Heart right ventricle (tissue), 16 donors: ENCODE data around the gene PIP4K2B. TPM values are rescaled to one million over a fixed set of nuclear protein-coding genes. Genes with fewer than 3 reads are reported as not detected.
A peak's percentile ranks its signal among the peaks of the same experiment; 100 is the strongest.

ENCODE experiments used
- ATAC-seq, 8 donors: fragments of 200-7000 bp; cut with Tn5 transposase; one replicate each; pipeline ENCODE4 v1.9.1; 2020; ENCODE audit warnings: mild to moderate bottlenecking in 8 of 8, moderate library complexity in 8 of 8, moderate number of reproducible peaks in 1 of 8
- DNase-seq, 2 donors: peaks; one replicate each; pipeline ENCODE4 v3.0.0-alpha.2; 2020
- H3K27ac ChIP-seq, 10 donors: fragments of 200-600 bp; sonication (generic) in 2 of 10; one replicate each; pipeline versions ENCODE4 v1.5.0 to v1.8.0; 2020 to 2022; ENCODE audit warnings: mild to moderate bottlenecking in 3 of 10
- H3K27me3 ChIP-seq, 7 donors: fragments of 200-600 bp; one replicate each; pipeline ENCODE4 v1.8.0; 2021 to 2022; ENCODE audit warnings: mild to moderate bottlenecking in 2 of 7
- H3K36me3 ChIP-seq, 9 donors: fragments of 200-600 bp; sonication (generic) in 1 of 9; one replicate each; pipeline versions ENCODE4 v1.5.0 to v1.8.0; 2020 to 2022; ENCODE audit warnings: mild to moderate bottlenecking in 2 of 9
- H3K4me1 ChIP-seq, 9 donors: fragments of 200-600 bp; sonication (generic) in 1 of 9; one replicate each; pipeline versions ENCODE4 v1.5.0 to v1.8.0; 2020 to 2022; ENCODE audit warnings: mild to moderate bottlenecking in 4 of 9
- H3K4me3 ChIP-seq, 10 donors: fragments of 200-600 bp; sonication (generic) in 2 of 10; one replicate each; pipeline versions ENCODE4 v1.5.0 to v1.8.0; 2020 to 2022; ENCODE audit warnings: mild to moderate bottlenecking in 7 of 10, moderate library complexity in 2 of 10
- H3K9me3 ChIP-seq, 11 donors: fragments of 200-600 bp in 10 of 11; sonication (generic) in 2 of 11; one replicate each; pipeline versions ENCODE4 v1.5.0 to v1.8.0; 2013 to 2022; ENCODE audit warnings: mild to moderate bottlenecking in 2 of 11, control low read depth in 1 of 11, moderate library complexity in 1 of 11
- WGBS, 2 donors: extraction: QIAGEN DNeasy Blood & Tissue Kit; methylation state at CpG; one replicate each; pipeline ENCODE4 v1.1.7; 2013; ENCODE audit warnings: inconsistent platforms in 1 of 2; 5-methylcytosine and 5-hydroxymethylcytosine counted together
- intact Hi-C, 10 donors: fragments of 100-400 bp; cut with DNase I; formaldehyde crosslinking; loops; one replicate each; pipeline versions ENCODE4 v1.11.1 to v1.14.2; 2022
- polyA plus RNA-seq, 2 donors: library from polyadenylated mRNA; stranded (reverse); fragments of 200-250 nt; gene quantifications; one replicate each; pipeline ENCODE4 v1.2.3, GENCODE V29; 2013
- total RNA-seq, 10 donors: library from RNA; stranded (reverse); fragmentation: NEBNext Ultra II Directional in 3 of 10; extraction: Animal tissue kit (Norgen Biotek cat#: 25700) in 3 of 10; gene quantifications; one replicate each; pipeline versions ENCODE4 v1.2.1 to v1.2.4, GENCODE V29; 2021 to 2023
- TF ChIP-seq, protein P1 (sequence below), 9 donors: fragments of 200-600 bp; sonication (generic) in 2 of 9; IDR thresholded peaks; one replicate each; pipeline versions ENCODE4 v1.5.0 to v1.8.0; 2021 to 2022; ENCODE audit warnings: antibody characterized with exemption in 9 of 9, mild to moderate bottlenecking in 5 of 9, moderate library complexity in 1 of 9
- donor health status: Arrhythmogenic right ventricular cardiomyopathy.
- donor health status: ischemic (EF 13 %, LVEDD 7.1; RV severe dilation, severe dysfunction).
- donor health status: healthy with polysubstance abuse.
- donor health status: DM: no; HTN: yes; CAD: no.
- donor health status: DM: no; HTN: no; CAD: no.
- donor health status: ischemic (EF 25% LVEDD 6.9; RV normal size, moderate dysfunction).
- donor health status: ischemic (EF 25% LVEDD 5.7; RV mildly dilated, moderate dysfunction).
- donor health status: healthy.
- donor health status: DM: yes; HTN: yes; CAD: no.
- donor health status: Ischemic cardiomyopathy.
- donor health status: ischemic (EF 35%, LVEDD 5.7; RV mildly dilated, moderate dysfunction).
- donor health status: nonischemic (EF 11% LVEDD 7.7; RV severe dilation, severe dysfunction).
- donor health status: DM: yes; HTN: yes; CAD: no.
- donor health status: PGD.
- donor health status: ischemic (EF 29% LVEDD 5.4; RV normal size, mild dysfunction).
- donor health status: nonischemic (EF 23%, LVEDD 6.1; RV moderate dilation, normal function).

The PIP4K2B gene
- total and polyA plus RNA-seq, 12 donors: 15.3 to 51.9 (median 46.4) TPM

DNA sequence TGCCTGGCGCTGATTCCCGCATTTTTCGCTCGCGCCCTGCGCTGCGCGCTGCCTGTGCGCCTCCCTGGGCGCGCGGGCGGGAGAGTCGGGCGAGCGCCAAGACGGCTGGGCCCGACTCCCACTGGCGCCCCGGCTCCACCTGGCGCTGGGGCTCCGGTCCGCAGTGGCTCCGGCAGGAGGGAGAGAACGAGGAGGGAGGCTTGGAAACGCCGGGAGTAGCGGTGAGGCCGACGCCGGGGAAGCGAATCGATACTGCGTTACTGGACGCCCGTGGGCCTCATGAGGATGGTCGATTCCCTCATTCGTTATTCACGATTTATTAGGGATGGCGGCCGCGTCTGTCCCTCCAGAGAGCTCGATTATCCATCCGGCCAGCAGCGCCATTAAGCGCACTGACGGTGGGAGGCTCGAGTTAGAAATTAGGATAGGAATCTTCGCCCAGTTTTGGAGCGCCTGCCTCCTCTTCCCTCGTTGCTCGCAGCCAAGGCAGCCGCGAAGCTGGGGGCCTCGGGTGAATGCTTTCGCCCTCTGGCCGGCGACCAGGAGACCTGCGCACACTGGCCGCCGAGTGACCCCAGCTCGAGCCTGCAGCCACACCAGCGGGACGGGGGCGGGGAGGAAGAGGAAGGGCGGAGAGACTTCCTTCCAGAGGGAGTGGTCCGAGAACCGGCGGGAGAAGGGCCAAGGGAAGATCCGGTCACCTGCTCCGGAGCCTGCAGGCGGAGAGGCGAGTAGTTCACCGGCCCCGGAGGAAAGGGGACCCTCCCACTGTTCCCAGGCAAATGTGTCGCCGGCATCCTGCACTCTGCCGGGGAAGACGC is 49.9 kb downstream of the PIP4K2B start:
- DNase-seq (peak; percentile 90 to 95), ATAC-seq (peak; percentile 48 to 74 (median 62))
- H3K27ac ChIP-seq: peak overlapping the region; percentile 89 to 99 (median 96)
- peaks cover 0 to 52% (median 0%) of the 10 kb centered on the region in 7 donors for H3K27me3 ChIP-seq
- 1% methylated on average over 78 to 79 of the region's 79 CpGs for WGBS, 2 donors
- no peaks in the 10 kb centered on the region for H3K9me3 ChIP-seq
- TF ChIP-seq, protein P1, sequence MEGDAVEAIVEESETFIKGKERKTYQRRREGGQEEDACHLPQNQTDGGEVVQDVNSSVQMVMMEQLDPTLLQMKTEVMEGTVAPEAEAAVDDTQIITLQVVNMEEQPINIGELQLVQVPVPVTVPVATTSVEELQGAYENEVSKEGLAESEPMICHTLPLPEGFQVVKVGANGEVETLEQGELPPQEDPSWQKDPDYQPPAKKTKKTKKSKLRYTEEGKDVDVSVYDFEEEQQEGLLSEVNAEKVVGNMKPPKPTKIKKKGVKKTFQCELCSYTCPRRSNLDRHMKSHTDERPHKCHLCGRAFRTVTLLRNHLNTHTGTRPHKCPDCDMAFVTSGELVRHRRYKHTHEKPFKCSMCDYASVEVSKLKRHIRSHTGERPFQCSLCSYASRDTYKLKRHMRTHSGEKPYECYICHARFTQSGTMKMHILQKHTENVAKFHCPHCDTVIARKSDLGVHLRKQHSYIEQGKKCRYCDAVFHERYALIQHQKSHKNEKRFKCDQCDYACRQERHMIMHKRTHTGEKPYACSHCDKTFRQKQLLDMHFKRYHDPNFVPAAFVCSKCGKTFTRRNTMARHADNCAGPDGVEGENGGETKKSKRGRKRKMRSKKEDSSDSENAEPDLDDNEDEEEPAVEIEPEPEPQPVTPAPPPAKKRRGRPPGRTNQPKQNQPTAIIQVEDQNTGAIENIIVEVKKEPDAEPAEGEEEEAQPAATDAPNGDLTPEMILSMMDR (IDR thresholded peaks at IDR 0.05): peak in 2 of 9 donors; percentile 30 to 31
- peaks cover 9 to 78% (median 66%) of the 10 kb centered on the region in 9 donors for H3K4me1 ChIP-seq
- intact Hi-C loops: loop anchor here in 4 of 10 donors (2.0 to 10.0 kb wide), 4 partner anchors 19 to 105 kb away; partner anchors contain the start of genes PIP4K2B (in 2 of the 4), CISD3 (in 1 of the 4) and RPL23 (in 1 of the 4)
- H3K4me3 ChIP-seq: peak overlapping the region; percentile 58 to 99 (median 84)
- H3K36me3 ChIP-seq: peaks cover 0 to 10% (median 0%) of the 10 kb centered on the region in 9 donors

DNA sequence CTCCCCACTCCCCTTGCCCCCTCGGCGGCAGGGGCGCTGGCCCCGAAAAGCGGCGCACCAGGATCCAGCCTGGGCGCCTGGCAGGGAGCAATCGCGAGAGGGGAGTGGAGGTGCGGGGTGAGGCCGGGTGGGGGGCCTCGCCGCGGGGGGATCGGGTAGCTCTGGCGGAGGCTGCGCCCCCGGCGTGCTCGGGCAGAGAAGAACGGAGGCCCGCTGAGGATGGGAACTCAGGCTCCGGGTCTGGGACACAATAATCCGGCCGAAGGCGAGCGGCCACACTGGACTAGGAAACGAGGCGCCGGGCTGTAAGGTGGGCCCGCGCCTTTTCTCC is 50.5 kb downstream of the PIP4K2B start:
- Histone ChIP-seq H3K27ac (peak overlapping the region; percentile 89 to 99 (median 96)), H3K36me3 (peaks cover 0 to 4% (median 0%) of the 10 kb centered on the region in 9 donors), H3K9me3 (no peaks in the 10 kb centered on the region), H3K27me3 (peaks cover 0 to 52% (median 0%) of the 10 kb centered on the region in 7 donors), H3K4me1 (peaks cover 7 to 78% (median 67%) of the 10 kb centered on the region in 9 donors), H3K4me3 (peak overlapping the region; percentile 58 to 99 (median 84))
- TF ChIP-seq, protein P1 (IDR thresholded peaks at IDR 0.05): no peak
- intact Hi-C loops: loop anchor here in 1 of 10 donors (2.0 to 5.0 kb wide), 2 partner anchors 18 to 47 kb away; partner anchors contain the start of gene CISD3
- DNase-seq (no peak), ATAC-seq (peak in 1 of 8 donors; percentile 0)
- 1 to 2% methylated on average over 32 of the region's 32 CpGs for WGBS, 2 donors

DNA sequence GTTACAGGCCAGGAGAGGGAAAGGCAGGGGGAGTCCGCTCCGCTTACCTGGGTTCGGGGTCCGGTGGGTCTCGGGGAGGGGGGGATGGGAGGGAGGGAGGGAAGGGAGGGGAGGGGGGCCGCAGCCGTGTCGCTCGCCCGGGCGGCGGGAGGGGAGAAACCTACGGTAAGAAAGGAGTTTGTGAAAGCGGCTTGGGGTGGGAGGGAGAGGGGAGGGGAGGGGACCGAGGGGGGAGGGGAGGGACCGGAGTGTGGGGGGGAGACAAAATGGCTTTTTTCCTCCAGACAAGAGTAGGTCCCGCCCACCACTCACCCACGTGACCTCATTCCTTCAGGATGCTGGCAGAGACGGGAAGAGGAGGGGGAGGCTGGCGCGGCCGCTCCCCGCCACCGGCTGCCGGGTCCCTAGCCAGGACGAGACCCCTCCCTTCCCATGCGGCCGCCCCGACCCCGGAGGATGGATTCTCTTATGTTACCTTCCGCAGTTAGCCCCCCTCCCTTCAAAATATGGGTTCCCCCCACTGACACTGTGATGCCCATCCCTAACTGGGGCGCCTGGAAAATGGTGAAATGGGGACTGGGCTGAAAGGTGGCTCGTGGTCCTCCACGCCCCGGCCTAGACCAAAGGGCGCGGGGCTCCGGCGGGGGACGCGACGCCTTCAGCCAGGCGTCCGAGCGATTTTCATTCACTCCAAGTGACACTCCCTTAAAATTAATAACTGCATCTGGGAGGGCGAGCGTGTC is 51.0 kb downstream of the PIP4K2B start, which contains the start of gene PCGF2:
PCGF2 (minus strand) TSS at position 188 of the 743 bp plus-strand sequence. CDS start 7,934 bp downstream, outside the sequence.
- 0 to 1% methylated on average over 33 to 47 of the region's 47 CpGs for WGBS, 2 donors
- peak; percentile 89 to 96 for DNase-seq
- Histone ChIP-seq H3K36me3 (no peaks in the 10 kb centered on the region), H3K27ac (peak within 1 kb of the TSS; percentile 89 to 99 (median 96)), H3K4me3 (peak within 1 kb of the TSS; percentile 67 to 99 (median 90)), H3K4me1 (peaks cover 5 to 78% (median 67%) of the 10 kb centered on the region in 9 donors), H3K9me3 (no peaks in the 10 kb centered on the region), H3K27me3 (peaks cover 0 to 52% (median 0%) of the 10 kb centered on the region in 7 donors)
- peak; percentile 17 to 52 (median 31) for ATAC-seq
- intact Hi-C loops: loop anchor here in 1 of 10 donors (2.0 to 5.0 kb wide), 2 partner anchors 18 to 46 kb away; partner anchors contain the start of gene CISD3
- TF ChIP-seq, protein P1 (IDR thresholded peaks at IDR 0.05): no peak
